SH-SY5Y (cell line): ENCODE results near the gene NR3C2.

Experiments used
- GATA2 ChIP-seq: IDR thresholded peaks from 2 replicates; pipeline ENCODE4 v1.6.1; 2011; ENCODE audit warnings: mild to moderate bottlenecking, low read depth, low read length
- GATA3 ChIP-seq: IDR thresholded peaks from 2 replicates; pipeline ENCODE4 v1.6.1; 2011; ENCODE audit warnings: low read depth, mild to moderate bottlenecking, low read length, moderate library complexity

NR3C2 gene

DNA sequence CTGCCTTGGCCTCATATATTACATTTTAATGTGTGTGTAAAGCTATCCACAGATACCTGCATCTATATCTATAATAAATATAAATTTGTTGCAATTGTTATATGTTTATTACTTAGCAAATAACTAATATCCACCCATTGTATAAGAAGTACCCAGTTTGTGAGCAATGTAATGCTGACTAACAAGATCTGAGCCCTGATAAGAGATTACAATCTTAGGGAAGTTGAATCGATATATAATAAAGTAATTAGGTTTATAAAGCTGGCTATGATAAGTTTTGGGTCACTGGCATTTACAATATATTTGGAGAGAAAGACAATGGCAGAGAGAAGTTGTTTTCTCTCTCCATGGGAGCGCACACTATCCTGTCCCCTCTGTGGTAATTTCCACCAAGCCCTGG, 280.6 kb downstream of the NR3C2 start:
- no peak for TF ChIP-seq GATA2
- no peak for TF ChIP-seq GATA3

GRCh38 chr4:148159793-148160192, 282.4 kb downstream of the NR3C2 start:
- no peak for TF ChIP-seq GATA2

DNA sequence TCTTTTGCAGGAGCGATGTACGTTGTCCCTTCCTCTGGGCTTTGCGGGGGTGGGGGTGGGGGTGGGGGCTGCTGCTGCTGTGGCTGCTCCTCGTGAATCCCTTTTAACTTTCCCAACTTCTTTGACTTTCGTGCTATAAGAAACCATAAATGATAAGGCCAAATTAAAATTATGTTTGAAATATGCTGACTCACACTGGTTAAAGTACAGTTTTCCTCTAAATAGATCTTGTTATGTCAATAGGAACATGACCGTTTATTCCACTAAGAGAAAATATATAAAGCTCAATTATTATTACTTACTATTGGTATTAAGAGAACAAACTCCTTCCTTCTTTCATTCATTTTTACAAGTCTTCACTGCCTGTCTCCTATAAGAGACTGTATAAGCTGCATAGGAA, 287.4 kb downstream of the NR3C2 start:
- TF ChIP-seq GATA2 (no peak), GATA3 (no peak)

- TF ChIP-seq GATA3 (no peak), GATA2 (peak; percentile 34; the same call in 1 of the 2 replicates)
Measured at GRCh38 chr4:148152868-148153625, 289.2 kb downstream of the NR3C2 start.

DNA sequence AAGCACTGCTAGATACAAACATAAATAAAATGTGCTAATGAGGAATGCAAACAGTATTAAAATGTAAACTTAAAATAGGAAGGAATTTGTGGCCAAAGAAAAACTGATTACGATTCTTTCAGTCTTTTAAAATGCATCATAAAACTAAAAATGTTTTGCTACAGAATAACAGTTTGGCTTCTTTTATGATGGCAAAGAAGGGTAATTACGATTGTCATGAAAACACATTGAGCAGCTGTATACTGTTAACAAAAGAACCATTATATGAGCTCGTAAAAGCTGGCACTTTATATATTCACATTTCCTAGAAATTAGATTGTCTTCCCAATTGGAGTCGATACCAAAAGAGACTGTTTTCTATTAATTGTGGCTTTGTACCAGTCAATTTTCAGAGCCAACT, 290.4 kb downstream of the NR3C2 start:
- TF ChIP-seq GATA3 (no peak), GATA2 (no peak)

DNA sequence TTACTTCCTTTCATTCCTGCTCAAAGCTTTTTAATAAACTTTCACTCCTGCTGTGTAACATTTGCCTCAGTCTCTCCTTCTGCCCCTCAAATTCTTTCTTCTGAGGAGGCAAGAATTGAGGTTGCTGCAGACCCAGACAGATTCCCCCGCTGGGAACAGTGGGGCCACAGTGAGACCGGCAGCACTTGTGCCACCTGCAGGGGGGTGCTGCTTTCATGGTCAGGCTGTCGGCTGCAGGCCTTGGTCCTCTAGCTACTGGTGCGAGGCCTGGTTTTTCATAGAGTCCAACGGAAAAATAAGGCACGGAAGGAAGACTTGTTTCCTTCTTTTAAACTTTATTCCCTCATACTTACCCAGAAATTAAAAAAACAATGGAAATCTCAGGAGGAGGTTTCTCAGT, 296.7 kb downstream of the NR3C2 start:
- TF ChIP-seq GATA3 (no peak), GATA2 (no peak)

DNA sequence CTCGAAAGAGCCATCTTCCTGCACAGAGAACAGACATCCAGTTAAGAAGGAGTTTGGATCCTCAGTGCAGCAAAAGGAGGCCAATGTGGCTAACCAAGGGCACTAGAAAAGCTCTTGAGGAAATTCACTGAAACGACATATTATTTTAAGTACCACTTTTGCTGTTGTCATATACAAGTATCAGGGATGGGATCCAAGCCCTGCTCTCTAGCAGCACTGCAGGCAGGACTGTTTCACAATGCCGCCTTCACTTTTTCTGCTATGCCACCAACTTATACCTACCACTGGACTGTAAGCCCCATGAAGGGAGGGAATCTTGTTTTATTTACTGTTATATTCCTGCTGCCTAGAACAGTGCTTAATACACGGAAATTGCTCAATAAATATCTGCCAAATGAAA, 299.0 kb downstream of the NR3C2 start:
- no peak for TF ChIP-seq GATA2
- no peak for TF ChIP-seq GATA3

GRCh38 chr4:148141501-148141900, 300.7 kb downstream of the NR3C2 start:
- TF ChIP-seq GATA2: no peak
- TF ChIP-seq GATA3: no peak

DNA sequence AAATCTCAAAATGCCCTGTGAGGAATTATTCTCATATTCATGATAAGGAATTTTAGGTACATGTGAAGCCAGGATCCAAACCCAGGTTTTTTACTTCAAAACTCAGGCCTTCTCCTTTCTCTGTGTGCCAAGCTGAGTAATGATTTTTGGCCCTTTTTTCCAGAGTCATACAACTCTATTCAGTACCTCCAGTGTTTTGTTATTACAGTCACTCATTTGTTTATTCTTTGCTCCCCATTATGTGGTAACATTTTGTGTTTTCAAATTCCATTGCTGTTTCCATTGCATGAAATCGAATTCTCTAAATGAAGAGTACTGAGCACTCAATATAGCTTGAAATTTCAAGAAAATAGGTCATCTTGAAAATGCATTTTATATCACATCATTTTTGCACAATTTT, 315.4 kb downstream of the NR3C2 start:
- TF ChIP-seq GATA2 (no peak), GATA3 (no peak)

DNA sequence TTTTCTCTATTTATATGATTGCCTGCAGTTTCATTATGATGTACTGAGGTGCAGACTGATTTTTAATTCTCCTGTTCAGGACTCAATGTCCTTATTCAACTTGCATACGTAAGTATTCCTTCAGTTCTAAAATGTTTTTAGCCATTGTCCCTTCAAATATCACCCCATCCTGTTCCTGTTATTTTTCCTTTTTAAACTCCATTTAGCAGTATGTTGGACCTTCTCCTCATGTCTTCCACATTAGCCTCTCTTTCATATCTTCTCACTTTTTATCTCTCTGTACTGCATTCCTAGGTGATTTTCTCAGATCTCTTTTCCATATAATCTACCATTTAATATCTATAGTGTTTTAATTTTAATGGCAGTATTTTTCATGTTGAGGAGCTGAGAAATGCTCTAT, 317.7 kb downstream of the NR3C2 start:
- TF ChIP-seq GATA3 (no peak), GATA2 (no peak)

GRCh38 chr4:148120216-148120615, 322.0 kb downstream of the NR3C2 start:
- no peak for TF ChIP-seq GATA3
- no peak for TF ChIP-seq GATA2

DNA sequence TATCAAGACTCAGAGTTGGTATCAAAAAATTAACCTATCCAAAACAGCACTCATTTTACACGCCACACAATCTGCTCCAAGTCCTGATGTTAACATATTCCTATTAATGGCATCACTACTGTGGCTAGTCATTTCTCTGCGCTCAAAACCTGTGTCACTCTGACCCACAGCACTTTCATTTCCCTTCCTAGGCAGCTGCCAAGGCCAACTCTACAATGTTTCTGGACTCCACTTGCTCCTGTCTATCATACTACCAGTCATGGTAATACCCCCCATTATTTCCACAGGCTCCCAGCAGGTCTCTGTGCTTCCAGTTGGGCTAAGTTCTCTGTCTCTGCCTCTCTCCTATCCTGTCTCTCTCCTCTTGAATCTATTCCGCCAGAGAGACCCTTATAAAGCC, 323.6 kb downstream of the NR3C2 start:
- no peak for TF ChIP-seq GATA3
- no peak for TF ChIP-seq GATA2

DNA sequence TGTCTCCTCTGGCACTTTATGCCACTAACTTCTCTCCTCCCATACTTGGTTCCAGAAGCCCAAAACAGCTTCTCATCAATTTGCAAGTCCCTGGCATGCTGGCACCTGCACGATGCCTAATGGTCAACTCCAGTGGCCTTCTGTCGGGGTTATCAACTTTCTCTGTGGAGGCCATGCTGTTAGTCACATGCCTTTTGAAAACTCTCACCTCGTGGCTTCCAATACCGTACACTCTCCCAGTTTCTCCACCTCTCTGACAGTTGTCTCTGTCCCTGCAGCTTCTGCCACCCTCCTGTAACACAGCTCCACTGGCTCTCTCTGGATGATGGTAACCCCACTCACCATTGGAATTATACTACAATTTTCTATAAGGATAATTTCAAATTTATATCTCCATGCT, 324.0 kb downstream of the NR3C2 start:
- no peak for TF ChIP-seq GATA2
- TF ChIP-seq GATA3: no peak

- TF ChIP-seq GATA3 (no peak), GATA2 (no peak)
Measured at GRCh38 chr4:148116969-148117368, 325.2 kb downstream of the NR3C2 start.

DNA sequence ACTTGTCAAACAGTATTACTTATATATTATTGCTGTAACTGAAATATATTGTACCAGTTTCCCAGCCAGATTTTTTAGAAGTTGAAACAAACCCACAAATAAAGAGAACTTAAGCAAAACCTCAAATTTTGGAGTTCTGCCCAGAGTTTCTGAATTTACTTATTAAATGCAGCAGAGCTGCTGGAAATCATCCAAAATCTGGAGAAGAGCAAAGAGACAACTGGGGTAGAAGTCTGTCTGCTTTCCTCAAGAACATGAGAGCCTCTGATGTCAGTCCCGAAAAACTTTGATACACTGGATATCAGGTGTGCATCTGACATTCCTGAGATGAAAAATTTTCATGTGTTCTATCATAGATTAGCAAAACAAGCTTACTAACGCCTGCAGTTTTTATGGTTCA, 325.9 kb downstream of the NR3C2 start:
- no peak for TF ChIP-seq GATA2
- TF ChIP-seq GATA3: no peak

DNA sequence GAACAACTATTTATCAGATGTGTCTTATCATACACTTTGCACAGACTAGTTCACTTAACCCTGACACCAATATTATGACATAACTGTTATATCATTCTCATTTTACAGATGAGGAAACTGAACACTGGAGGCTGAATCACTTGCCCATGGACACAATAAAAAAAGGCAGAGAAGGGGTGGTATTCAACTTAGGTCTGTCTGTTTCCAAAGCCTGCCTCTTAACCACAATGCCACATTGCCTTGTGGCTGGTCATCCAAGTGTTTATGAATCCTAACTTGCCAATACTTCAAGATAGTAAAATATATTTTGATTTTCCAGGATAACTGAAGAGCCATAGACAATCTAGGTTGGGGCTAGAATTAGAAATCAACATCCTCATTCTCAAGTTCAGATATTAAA, 327.8 kb downstream of the NR3C2 start:
- TF ChIP-seq GATA2 (no peak), GATA3 (no peak)
